HG03432 (cell line): Measurements from ENCODE around the gene CCDC6.
"Not testable (repeated sequence)": the region's sequence is repeated elsewhere in the genome, so short reads cannot be mapped to it uniquely, and the experiment has no call there.

Experiments
- ATAC-seq: cut with Tn5 transposase; IDR thresholded peaks from one replicate; pipeline ENCODE4 v1.9.1; 2021; ENCODE audit warnings: mild to moderate bottlenecking, moderate library complexity; ENCODE audit not compliant: unreplicated experiment

The CCDC6 gene

DNA sequence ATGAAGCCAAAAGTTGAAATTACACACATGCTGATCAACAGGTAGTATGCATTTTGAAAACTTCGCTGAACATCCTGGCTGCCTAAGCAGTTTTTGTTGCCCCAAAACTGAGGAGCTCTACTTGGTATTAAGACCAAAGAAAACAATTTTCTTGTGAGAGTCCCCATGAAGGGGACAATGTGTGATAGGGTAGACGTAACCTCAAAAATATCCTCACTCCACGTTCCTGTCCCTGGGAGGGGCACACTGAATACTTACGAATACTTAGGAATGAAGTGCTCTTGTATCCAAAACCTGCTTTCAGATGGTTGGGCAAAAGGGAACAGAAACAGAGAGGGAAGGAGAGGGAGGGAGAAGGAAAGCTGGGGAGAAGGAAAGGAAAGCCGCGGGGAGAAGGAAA is 24.7 kb downstream of the CCDC6 start:
- no peak for ATAC-seq

DNA sequence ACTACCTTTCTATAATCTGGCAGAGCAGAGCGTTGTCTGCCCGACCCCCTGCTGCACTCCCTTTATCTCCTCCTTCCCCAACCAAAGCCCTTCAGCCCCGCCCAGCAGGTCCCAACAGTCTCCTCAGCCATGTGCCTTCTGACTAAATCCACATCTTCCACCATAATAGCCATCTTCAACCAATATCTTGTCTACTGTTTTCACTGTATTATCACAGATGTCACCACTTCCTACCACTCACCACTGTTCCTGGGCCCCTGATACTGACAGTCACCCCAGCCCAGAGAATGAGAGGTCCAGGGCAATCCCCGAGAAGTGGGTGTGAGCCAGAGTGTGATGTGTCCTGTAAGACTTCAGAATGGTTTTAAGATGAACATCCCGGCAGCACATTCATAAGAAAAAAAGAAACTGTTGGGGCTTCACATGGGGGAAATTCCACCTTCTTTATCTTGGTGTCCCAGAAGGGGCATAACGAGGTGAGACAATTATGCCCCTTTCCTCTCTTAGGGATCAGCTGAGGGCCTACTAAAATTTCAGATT is 25.3 kb downstream of the CCDC6 start:
- ATAC-seq = peak; percentile 75

DNA sequence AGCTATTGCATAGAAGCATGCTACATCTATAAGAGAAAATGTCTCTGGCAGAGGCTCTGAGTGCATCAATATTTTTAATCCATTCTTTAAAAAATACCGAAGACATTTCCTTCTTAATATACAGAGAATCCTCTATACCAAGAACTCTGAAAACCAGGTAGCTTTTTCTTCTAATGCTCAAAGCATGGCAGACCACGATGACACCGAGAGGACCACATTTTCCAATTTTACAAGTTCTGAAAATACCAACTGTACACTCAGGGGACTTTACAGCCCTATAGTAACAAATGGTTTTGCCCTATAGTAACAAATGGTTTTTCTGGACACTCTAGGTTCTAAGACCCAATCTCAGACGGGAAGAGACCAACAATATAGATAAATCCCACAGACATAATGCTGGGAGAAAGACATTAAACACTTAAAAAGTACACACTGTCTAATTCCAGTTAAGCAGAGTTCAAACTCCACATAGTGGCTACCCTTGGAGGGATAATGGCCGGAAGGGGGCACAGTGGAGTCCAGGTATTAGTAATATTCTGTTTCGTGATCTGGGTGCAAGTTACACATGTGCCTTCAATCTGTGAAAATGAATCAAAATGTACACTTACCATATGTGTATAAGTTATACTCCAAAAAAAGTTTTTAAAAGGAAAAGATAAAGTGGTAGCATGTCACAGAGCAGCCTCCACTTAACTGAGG is 26.2 kb downstream of the CCDC6 start:
- ATAC-seq = no peak

- ATAC-seq = peak; percentile 47
Measured at GRCh38 chr10:59879363-59879913, 26.9 kb downstream of the CCDC6 start.

DNA sequence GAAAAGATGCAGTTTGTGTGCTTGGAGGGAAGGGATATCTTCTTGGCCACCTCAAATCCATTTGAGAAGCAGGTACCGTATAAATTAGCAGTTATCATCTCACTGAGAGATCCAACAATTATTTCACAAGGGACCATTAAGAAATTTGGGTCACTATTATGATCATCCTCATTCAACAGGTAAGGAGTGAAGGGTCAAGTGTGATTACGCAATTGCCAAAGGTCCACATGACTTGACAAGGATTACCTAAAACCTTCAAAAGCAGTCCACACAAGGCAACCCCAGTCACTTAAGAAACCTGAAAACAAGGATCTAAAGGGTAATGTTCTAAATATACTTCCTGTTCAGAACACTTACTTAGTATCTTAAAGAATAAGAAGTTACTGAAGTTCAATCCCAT is 27.4 kb downstream of the CCDC6 start:
- ATAC-seq = no peak

- no peak for ATAC-seq
Measured at GRCh38 chr10:59878289-59878688, 28.1 kb downstream of the CCDC6 start.

DNA sequence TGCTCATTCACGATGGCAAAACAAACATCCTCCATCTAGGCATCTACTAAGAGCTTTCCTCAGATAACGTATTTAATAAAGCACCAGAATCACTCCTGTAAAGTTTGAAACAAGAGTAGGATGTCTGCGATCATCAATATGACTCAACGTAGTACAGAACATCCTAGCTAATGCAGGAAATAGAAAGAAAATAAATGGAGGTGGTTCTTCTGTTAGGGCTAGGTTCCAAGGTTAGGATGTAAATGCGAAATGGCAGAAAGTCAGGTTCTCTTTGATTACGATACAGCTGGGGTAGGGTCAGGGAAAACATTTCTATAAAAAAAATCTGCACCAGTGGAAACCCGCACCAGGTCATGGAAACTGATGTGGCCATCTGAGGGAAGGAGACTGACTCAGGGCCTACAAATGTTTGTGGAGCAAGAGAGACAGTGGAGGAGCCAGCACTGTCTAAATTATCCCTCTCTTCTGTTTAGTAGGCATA is 29.1 kb downstream of the CCDC6 start:
- ATAC-seq = no peak

- no peak for ATAC-seq
Measured at GRCh38 chr10:59876695-59877094, 29.7 kb downstream of the CCDC6 start.

DNA sequence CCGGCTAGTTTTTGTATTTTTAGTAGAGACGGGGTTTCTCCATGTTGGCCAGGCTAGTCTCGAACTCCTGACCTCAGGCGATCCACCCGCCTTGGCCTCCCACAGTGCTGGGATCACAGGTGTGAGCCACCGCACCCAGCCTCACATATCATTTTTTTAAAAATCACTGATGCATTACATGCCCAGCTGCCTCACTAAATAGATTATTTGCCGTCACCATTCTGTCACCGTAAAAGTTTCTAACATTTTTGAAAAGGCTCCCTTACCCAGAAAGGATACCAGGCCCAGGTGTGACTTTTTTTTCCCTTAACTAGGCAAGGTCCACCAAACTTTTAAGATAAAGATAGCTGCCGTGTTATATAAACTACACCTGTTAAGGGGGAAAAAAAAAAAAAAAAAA is 30.1 kb downstream of the CCDC6 start:
- ATAC-seq = not testable (repeated sequence)

- ATAC-seq = peak; percentile 78
Measured at GRCh38 chr10:59873896-59874295, 32.5 kb downstream of the CCDC6 start.

GRCh38 chr10:59872892-59873463 is 33.4 kb downstream of the CCDC6 start:
- ATAC-seq = no peak

- ATAC-seq = no peak
Measured at GRCh38 chr10:59870152-59870551, 36.2 kb downstream of the CCDC6 start.

DNA sequence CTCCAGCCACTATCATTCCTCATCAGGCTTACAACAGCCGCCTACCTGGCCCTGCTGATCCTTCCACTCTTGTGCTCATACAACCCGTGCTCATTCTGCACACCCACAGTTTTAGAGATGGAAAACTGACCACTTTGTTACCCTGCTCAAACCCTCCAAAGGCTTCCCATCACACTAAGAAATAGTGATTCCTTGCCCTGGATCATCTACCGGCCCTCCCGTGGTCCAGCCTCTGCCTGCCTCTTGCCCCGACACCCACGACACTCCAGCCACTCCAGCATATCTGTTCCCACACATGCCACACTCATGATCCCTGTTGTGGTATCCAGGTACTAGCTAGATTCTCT is 36.8 kb downstream of the CCDC6 start:
- no peak for ATAC-seq

DNA sequence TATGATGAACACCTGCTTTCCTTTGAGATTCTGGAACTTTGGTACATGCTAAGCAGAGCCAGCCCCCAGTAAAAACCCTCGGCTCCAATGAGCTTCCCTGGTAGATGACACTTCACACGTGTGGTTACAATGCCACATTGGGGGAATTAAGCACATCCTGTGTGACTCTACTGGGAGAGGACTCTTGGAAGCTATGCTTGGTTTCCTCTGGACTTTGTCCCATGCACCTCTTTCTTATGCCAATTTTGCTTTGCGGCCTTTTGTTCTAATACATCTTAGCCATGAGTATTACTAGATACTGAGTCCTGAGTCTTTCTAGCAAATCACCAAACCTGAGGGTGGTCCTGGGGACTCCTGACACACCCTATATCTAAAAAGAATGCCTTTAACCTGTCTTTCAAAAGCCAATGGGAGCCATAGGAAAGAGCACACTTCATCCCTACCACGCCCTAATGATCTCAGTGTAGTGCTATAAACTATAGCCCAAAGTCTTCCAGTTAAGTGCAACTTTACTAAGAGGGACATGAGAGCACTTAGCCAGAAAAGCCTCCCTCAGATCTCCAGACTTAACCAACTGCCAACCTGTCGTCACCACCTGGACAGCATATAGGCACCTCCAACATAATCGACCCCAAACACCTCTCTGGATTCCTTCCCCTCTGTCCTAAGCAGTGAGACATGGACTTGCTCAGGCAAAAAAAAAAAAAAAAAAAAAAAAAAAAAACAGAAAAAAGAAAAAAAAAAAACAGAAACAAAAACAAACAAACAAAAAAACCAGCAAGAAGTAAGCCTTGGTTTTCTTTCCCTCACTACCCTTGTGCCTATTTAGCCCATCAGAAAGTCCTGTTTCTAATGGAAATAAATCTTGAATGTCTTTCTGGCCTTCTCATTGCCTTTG is 37.4 kb downstream of the CCDC6 start:
- no peak for ATAC-seq

- no peak for ATAC-seq
Measured at GRCh38 chr10:59867590-59867989, 38.8 kb downstream of the CCDC6 start.

DNA sequence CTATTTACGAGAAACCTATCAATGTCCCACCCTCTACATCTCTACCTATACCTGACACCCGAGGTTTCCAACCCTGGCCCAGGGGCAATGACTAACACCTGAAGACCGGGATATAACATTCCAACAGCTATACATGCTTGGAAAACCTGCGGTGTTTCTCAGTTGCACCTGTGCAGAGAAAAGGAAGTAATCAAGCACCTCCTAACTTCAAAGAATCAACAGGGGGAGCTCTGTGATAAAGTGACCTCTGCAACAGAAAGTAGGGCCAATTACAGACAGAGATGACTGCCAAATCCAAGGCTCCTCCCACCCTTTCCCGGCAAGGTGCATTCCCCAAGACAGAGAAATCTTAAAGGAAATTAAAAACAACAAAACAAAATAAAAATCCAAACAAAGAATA is 41.3 kb downstream of the CCDC6 start:
- ATAC-seq = peak; percentile 87

DNA sequence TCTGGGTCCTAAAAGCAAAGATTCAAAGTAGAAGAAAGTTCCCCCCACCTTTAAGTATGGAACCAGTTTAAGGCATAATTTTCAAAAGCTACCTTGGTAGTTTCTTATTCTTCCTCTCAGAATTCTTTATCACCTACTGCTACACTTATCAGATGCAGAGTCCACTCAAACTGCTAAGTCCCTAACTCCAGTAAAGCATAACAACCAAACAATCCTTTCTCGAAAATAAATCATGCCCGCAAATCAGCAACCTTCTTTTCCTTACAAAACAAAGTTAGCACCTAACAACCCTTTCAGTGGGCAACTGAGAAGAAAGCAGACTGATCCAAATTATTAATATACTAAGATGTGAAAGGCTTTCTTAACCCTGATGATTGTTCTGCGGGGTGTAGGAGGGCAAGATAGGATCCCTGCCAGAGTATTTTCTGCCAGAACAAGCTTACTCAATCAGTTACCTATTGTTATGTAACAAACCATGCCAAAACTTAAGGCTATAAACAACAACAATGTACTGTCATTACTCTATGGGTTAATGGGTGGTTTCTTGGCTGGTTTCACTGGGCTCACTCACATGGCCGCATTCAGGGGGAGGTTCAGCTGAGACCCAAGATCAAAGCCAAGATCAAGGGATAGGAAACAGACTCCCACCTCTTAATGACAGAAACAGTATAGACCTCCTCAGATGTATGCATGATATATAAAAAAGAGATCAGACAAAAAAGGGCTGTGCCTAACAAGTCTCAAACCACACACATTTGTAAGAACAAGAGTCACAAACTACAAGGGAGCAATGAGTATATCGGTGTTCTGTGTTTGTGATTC is 42.0 kb downstream of the CCDC6 start:
- peak; percentile 10 for ATAC-seq

DNA sequence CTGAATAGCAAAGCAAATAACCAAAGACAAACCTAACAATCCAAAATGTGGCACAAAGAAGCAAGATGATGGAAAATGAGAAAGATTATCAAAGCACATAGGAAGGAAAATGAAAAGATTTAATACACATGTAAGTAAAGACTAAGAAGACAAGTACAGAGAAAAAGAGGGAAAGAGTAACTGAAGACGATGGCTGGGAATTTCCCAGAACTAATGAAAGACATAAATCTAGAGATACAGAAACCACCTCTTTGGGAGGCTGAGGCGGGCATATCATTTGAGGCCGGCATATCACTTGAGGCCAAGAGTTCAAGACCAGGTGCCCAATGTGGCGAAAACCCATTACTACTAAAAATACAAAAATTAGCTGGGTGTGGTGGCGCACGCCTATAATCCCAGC is 46.8 kb downstream of the CCDC6 start:
- no peak for ATAC-seq

DNA sequence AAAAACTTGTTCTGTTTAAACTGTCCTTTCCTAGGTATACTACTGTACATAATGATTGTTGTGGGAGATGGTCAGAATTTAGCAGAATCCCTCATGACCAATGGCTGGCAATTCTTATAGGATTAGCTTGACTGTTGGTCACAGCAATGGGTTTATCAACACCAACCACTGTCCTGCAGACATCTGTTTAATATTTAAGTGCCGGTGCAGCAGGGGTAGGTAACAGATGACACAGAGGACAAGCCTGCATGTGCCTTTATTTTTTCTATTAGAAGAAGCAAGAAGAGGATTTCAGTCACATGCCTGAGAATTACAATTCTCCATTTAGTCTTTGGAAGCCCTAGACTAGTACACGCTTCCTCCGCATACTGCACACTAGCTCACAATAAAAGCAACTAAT is 48.4 kb downstream of the CCDC6 start:
- no peak for ATAC-seq

- no peak for ATAC-seq
Measured at GRCh38 chr10:59857049-59857448, 49.3 kb downstream of the CCDC6 start.
